ENCODE measurements around the gene ZNF730.

ZNF730 gene

GRCh38 chr19:23116802-23117571 lies at the start of gene ZNF730:
Gene ZNF730 (plus strand): TSS chr19:23117025. CDS start chr19:23117174, 149 bp downstream.
- Histone ChIP-seq H3K9ac (ENCODE audit: low read length) (peak within 1 kb of the TSS; percentile 77), H3K4me2 (ENCODE audit: low read depth, low read length, poor library complexity, severe bottlenecking) (peak within 1 kb of the TSS; percentile 92), H3K36me3 (ENCODE audit: low read length) (peaks cover 28% of the 10 kb centered on the region), H2AFZ (ENCODE audit: low read depth, low read length, severe bottlenecking) (peak within 1 kb of the TSS; percentile 44), H3F3A (ENCODE audit: insufficient read depth) (peaks cover 23% of the 10 kb centered on the region), H3K9me2 (replicated peaks; ENCODE audit: insufficient read depth, low read length) (no peaks in the 10 kb centered on the region), H3K4me3 (ENCODE audit: insufficient read depth, low read length, poor library complexity, severe bottlenecking) (peak within 1 kb of the TSS; percentile 97), H4K20me1 (ENCODE audit: low read depth, low read length) (no peaks in the 10 kb centered on the region), H3K27me3 (ENCODE audit: low read length) (no peaks in the 10 kb centered on the region), H3K27ac (ENCODE audit: low read depth, low read length) (peak within 1 kb of the TSS; percentile 90), H3K9me3 (ENCODE audit: insufficient read depth, low read length) (no peaks in the 10 kb centered on the region), H3K79me2 (ENCODE audit: insufficient read depth, low read length) (peaks cover 45% of the 10 kb centered on the region)
- no peak for TF ChIP-seq CTCF (IDR thresholded peaks at IDR 0.05; ENCODE audit: insufficient read depth, low read length, poor library complexity, severe bottlenecking)

GRCh38 chr19:23070353-23071146 lies 46.3 kb upstream of the ZNF730 start:
- Histone ChIP-seq H3K9me2 (replicated peaks; ENCODE audit: insufficient read depth, low read length) (no peaks in the 10 kb centered on the region), H3K4me2 (ENCODE audit: low read depth, low read length, poor library complexity, severe bottlenecking) (no peak overlapping the region), H3K9ac (ENCODE audit: low read length) (no peak overlapping the region), H3K9me3 (ENCODE audit: insufficient read depth, low read length) (no peaks in the 10 kb centered on the region), H3K36me3 (ENCODE audit: low read length) (no peaks in the 10 kb centered on the region), H3F3A (ENCODE audit: insufficient read depth) (no peaks in the 10 kb centered on the region), H2AFZ (ENCODE audit: low read depth, low read length, severe bottlenecking) (no peak overlapping the region), H3K27ac (ENCODE audit: low read depth, low read length) (no peak overlapping the region), H3K27me3 (ENCODE audit: low read length) (no peaks in the 10 kb centered on the region), H4K20me1 (ENCODE audit: low read depth, low read length) (no peaks in the 10 kb centered on the region), H3K79me2 (ENCODE audit: insufficient read depth, low read length) (peaks cover 7% of the 10 kb centered on the region), H3K4me3 (ENCODE audit: insufficient read depth, low read length, poor library complexity, severe bottlenecking) (no peak overlapping the region)
- TF ChIP-seq EZH2phosphoT487 (conservative IDR thresholded peaks at IDR 0.05; ENCODE audit: low read length) (no peak), CTCF (IDR thresholded peaks at IDR 0.05; ENCODE audit: insufficient read depth, low read length, poor library complexity, severe bottlenecking) (no peak)

- Histone ChIP-seq H3K27ac (ENCODE audit: low read depth, low read length) (no peak overlapping the region), H3K9me2 (replicated peaks; ENCODE audit: insufficient read depth, low read length) (no peaks in the 10 kb centered on the region), H3K36me3 (ENCODE audit: low read length) (no peaks in the 10 kb centered on the region), H3F3A (ENCODE audit: insufficient read depth) (no peaks in the 10 kb centered on the region), H3K9me3 (ENCODE audit: insufficient read depth, low read length) (no peaks in the 10 kb centered on the region), H3K4me2 (ENCODE audit: low read depth, low read length, poor library complexity, severe bottlenecking) (no peak overlapping the region), H3K79me2 (ENCODE audit: insufficient read depth, low read length) (peaks cover 12% of the 10 kb centered on the region), H3K9ac (ENCODE audit: low read length) (no peak overlapping the region), H3K27me3 (ENCODE audit: low read length) (no peaks in the 10 kb centered on the region), H2AFZ (ENCODE audit: low read depth, low read length, severe bottlenecking) (no peak overlapping the region), H3K4me3 (ENCODE audit: insufficient read depth, low read length, poor library complexity, severe bottlenecking) (no peak overlapping the region), H4K20me1 (ENCODE audit: low read depth, low read length) (no peaks in the 10 kb centered on the region)
- TF ChIP-seq EZH2phosphoT487 (conservative IDR thresholded peaks at IDR 0.05; ENCODE audit: low read length): no peak
- TF ChIP-seq CTCF (IDR thresholded peaks at IDR 0.05; ENCODE audit: insufficient read depth, low read length, poor library complexity, severe bottlenecking): no peak
Observed at GRCh38 chr19:23071147-23071511, 45.7 kb upstream of the ZNF730 start.

Measured in SU-DHL-6 (cell line).